Measurements from ENCODE around the gene CDR2L. TPM values are rescaled to one million over a fixed set of nuclear protein-coding genes. Genes with fewer than 3 reads are reported as not detected.

CDR2L gene
- total RNA-seq, 4 donors from 2014 or later = 5.6 to 8.6 (median 6.9) TPM

DNA sequence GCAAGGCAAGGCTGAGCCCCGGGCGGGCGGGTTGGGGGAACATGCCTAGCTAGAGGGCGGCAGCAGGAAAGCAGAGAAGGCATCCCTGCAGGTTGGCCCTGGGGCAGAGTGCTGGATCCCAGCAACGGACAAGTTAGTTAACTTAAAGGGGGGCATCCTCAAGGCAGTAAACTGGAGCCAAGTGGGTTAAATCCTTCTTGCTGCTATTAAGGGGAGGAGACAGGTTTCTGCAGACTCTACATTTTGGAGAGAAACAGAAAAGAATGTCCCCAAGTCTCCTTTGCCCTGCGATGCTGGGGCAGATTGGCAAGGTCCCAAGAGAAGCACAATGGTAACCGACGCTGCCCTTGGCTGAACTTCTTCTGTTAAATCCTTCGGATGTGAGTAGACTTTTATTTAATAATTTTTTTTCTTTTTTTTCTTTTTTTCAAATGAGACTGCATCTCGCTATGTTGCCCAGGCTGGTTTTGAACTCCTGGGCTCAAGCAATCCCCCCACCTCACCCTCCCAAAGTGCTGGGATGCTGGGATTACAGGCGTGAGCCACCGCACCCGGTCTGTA, 45.4 kb downstream of the CDR2L start:
- TF ChIP-seq, protein P1, sequence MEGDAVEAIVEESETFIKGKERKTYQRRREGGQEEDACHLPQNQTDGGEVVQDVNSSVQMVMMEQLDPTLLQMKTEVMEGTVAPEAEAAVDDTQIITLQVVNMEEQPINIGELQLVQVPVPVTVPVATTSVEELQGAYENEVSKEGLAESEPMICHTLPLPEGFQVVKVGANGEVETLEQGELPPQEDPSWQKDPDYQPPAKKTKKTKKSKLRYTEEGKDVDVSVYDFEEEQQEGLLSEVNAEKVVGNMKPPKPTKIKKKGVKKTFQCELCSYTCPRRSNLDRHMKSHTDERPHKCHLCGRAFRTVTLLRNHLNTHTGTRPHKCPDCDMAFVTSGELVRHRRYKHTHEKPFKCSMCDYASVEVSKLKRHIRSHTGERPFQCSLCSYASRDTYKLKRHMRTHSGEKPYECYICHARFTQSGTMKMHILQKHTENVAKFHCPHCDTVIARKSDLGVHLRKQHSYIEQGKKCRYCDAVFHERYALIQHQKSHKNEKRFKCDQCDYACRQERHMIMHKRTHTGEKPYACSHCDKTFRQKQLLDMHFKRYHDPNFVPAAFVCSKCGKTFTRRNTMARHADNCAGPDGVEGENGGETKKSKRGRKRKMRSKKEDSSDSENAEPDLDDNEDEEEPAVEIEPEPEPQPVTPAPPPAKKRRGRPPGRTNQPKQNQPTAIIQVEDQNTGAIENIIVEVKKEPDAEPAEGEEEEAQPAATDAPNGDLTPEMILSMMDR (IDR thresholded peaks at IDR 0.05) = no peak
- TF ChIP-seq POLR2A (IDR thresholded peaks at IDR 0.05) (no peak), EP300 (IDR thresholded peaks at IDR 0.05) (no peak), POLR2AphosphoS5 (IDR thresholded peaks at IDR 0.05) (no peak)
- DNase-seq (ENCODE audit: low spot score in 2 of 2) = no peak
- Histone ChIP-seq H3K4me3 (peak overlapping the region; percentile 59), H3K9me3 (no peaks in the 10 kb centered on the region), H3K27ac (peak overlapping the region; percentile 85), H3K4me1 (peaks cover 46% of the 10 kb centered on the region), H3K36me3 (peaks cover 1% of the 10 kb centered on the region), H3K27me3 (no peaks in the 10 kb centered on the region)
- 2% methylated on average over 13 of the region's 13 CpGs for WGBS

DNA sequence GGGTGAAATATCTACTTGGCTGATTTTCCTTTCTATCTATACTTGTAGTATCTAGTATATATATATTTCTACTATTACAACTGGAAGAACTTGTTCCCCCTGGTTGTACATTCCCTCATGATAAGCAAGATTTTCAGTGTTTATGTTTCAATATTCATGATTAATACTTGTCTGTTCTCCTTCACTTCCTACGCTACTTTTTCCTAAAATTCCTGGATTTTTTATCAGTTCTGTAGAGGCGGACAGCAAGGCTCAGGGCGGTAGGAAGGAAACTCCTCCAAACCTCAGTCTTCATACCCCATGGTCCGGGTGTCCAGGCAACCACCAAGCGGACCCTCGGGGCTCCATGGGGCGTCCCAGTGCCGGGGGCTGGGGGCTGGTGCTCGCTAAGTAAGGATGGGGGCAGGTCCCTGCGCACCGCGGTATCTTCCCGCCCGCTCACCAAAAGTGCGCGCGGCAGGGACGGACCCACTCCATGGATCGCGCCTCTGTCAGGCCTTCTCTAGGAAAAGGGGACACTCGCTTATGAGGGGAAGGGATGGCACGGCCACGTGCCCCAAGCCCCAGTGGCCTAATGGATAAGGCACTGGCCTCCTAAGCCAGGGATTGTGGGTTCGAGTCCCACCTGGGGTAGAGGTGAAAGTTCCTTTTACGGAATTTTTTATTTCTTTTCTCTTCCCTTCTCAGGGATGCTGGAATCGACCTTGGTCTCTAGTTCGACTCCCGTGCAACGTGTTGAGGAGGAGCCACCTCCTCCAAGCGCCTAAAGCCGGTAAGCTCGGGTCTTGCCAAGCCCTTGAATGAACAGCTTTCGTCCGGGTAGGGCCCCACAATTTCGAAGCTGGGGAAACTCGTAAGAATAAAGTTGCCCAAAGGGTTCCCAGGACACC, 46.2 kb downstream of the CDR2L start:
- TF ChIP-seq POLR2AphosphoS5 (IDR thresholded peaks at IDR 0.05) (peak in 2 of 3 donors; percentile 84 to 85), EP300 (IDR thresholded peaks at IDR 0.05) (no peak)

DNA sequence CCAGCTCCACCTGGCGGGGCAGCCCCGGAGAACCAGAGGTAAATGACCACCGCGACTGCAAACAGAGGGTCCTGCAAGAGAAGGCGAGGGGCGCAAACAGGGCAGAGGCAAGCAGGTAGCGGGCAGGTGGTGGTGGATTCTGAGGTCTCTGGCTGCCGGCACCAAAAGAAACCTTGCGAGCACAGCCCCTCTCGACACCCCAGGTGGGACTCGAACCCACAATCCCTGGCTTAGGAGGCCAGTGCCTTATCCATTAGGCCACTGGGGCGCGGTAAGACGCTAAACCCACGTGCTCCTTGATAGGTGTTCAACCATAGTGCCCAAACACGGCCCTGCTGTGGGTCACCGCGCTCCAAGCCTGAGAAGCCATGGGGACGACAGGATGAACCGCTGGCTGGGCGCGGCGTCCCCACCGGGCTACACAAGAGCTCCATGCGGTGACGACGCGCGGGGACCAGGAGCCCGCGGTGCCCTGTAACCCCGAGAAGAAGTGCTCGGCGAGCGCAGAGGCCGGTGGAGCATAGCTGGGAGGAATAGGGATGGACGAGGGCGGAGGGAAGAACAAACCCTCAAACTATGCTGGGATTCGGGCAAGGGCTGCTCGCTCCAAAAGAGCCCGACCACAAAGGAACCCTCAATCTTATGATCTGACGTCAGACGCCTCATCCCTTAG, 46.9 kb downstream of the CDR2L start:
- Histone ChIP-seq H3K4me1 (peaks cover 46% of the 10 kb centered on the region), H3K27me3 (no peaks in the 10 kb centered on the region), H3K4me3 (peak overlapping the region; percentile 59), H3K36me3 (peaks cover 17% of the 10 kb centered on the region), H3K9me3 (no peaks in the 10 kb centered on the region), H3K27ac (peak overlapping the region; percentile 85)
- peak; percentile 90 to 92 for DNase-seq (ENCODE audit: low spot score in 2 of 2)
- TF ChIP-seq, protein P1 (IDR thresholded peaks at IDR 0.05) = no peak
- peak in 1 of 3 donors; percentile 34 for TF ChIP-seq POLR2AphosphoS5 (IDR thresholded peaks at IDR 0.05)
- 7% methylated on average over 14 of the region's 43 CpGs for WGBS

More for the DNA sequence above, 46.2 kb downstream of the CDR2L start:
- under 1% methylated on average over 31 of the region's 36 CpGs for WGBS
- Histone ChIP-seq H3K27me3 (no peaks in the 10 kb centered on the region), H3K9me3 (no peaks in the 10 kb centered on the region), H3K36me3 (peaks cover 9% of the 10 kb centered on the region), H3K4me1 (peaks cover 46% of the 10 kb centered on the region), H3K27ac (peak overlapping the region; percentile 85), H3K4me3 (peak overlapping the region; percentile 59)
- DNase-seq (ENCODE audit: low spot score in 2 of 2) = peak; percentile 95 to 96

DNA sequence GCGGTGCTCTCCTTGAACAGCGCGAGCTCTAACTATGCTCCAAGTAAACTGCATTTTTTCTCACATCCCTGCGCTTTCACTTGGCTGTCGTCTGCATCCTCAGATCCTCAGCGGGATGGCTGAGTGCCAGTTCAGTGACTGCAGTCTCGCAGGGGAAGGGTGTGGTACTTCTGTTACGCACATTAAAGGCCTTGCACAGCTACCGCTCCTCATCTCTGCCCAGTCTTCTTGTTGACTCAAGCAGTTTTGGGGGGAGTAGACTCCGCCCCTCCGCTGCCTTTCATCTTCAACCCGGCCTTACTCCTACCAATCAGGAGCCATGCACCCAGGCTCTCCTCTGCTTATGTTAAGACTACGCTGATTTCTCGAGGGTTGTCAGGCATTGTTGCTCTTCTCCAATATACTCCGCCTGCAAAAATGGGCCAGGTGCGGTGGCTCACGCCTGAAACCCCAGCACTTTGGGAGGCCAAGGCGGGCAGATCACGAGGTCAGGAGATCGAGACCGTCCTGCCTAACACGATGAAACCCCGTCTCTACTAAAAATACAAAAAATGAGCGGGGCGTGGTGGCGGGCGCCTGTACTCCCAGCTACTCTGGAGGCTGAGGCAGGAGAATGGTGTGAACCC, 49.3 kb downstream of the CDR2L start:
- H3K27me3 ChIP-seq = no peaks in the 10 kb centered on the region
- peaks cover 46% of the 10 kb centered on the region for H3K4me1 ChIP-seq
- peak overlapping the region; percentile 15 for H3K4me3 ChIP-seq
- TF ChIP-seq, protein P1 (IDR thresholded peaks at IDR 0.05) = no peak
- H3K36me3 ChIP-seq = peaks cover 41% of the 10 kb centered on the region
- 46% methylated on average over 27 of the region's 27 CpGs for WGBS
- peak overlapping the region; percentile 85 for H3K27ac ChIP-seq
- H3K9me3 ChIP-seq = no peaks in the 10 kb centered on the region
- peak; percentile 94 for DNase-seq (ENCODE audit: low spot score in 2 of 2)

DNA sequence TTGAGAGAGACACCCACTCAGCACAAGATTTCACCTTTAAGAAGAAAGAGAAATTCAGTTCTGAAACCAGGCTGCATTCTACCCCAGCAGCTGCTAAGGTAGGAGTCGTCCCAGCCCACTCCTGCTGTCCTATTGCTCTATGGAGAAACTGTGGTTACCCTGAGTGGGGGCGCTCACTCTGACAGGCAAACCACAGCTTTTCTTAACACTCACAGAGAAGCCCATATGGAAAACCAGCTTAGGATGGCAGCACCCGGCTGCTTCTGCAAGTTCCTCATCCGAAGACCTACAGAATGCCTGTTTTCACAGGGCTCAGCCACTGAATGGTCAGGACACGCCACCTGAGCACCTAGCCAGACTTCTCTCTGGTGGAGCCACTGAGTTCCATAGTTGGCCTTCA, 51.8 kb downstream of the CDR2L start:
- peaks cover 22% of the 10 kb centered on the region for H3K4me1 ChIP-seq
- no peaks in the 10 kb centered on the region for H3K9me3 ChIP-seq
- WGBS = 85% methylated on average over 5 of the region's 5 CpGs
- DNase-seq (ENCODE audit: low spot score in 2 of 2) = no peak
- TF ChIP-seq EP300 (IDR thresholded peaks at IDR 0.05) (no peak), POLR2AphosphoS5 (IDR thresholded peaks at IDR 0.05) (no peak), POLR2A (IDR thresholded peaks at IDR 0.05) (no peak)
- TF ChIP-seq, protein P1 (IDR thresholded peaks at IDR 0.05) = no peak
- H3K4me3 ChIP-seq = no peak overlapping the region
- H3K36me3 ChIP-seq = peaks cover 46% of the 10 kb centered on the region
- H3K27ac ChIP-seq = no peak overlapping the region
- no peaks in the 10 kb centered on the region for H3K27me3 ChIP-seq
